IPS-NIHi7 (cell line): Measurements from ENCODE around the gene STARD7.
"Not testable (repeated sequence)": the region's sequence is repeated elsewhere in the genome, so short reads cannot be mapped to it uniquely, and the experiment has no call there.

Experiments used
- DNase-seq: peaks from one replicate; pipeline ENCODE4 v3.0.0; 2012; ENCODE audit warnings: mixed read lengths; ENCODE audit errors: extremely low spot score

The STARD7 gene

GRCh38 chr2:96233880-96234316 is 25.3 kb upstream of the STARD7 start:
- DNase-seq: no peak

- no peak for DNase-seq
Observed at GRCh38 chr2:96233436-96233835, 24.8 kb upstream of the STARD7 start.

GRCh38 chr2:96231316-96231715 is 22.7 kb upstream of the STARD7 start:
- DNase-seq: no peak

- DNase-seq: no peak
Observed at GRCh38 chr2:96225016-96225533, 16.4 kb upstream of the STARD7 start.

- DNase-seq: not testable (repeated sequence)
Observed at GRCh38 chr2:96221106-96221505, 12.5 kb upstream of the STARD7 start.

- DNase-seq: not testable (repeated sequence)
Observed at GRCh38 chr2:96219959-96220358, 11.3 kb upstream of the STARD7 start.

GRCh38 chr2:96218508-96219131 is 10.0 kb upstream of the STARD7 start:
- DNase-seq: no peak

- no peak for DNase-seq
Observed at GRCh38 chr2:96214554-96214953, 5.9 kb upstream of the STARD7 start.

GRCh38 chr2:96213379-96213778 is 4.8 kb upstream of the STARD7 start:
- DNase-seq: peak; percentile 33

- no peak for DNase-seq
Observed at GRCh38 chr2:96212339-96212738, 3.7 kb upstream of the STARD7 start.

- no peak for DNase-seq
Observed at GRCh38 chr2:96209729-96210085, 1.1 kb upstream of the STARD7 start.

GRCh38 chr2:96209011-96209728 is 543 bp upstream of the STARD7 start:
- DNase-seq: no peak

- DNase-seq: no peak
Observed at GRCh38 chr2:96207774-96208142, 869 bp downstream of the STARD7 start.

GRCh38 chr2:96207073-96207773 is 1.4 kb downstream of the STARD7 start:
- DNase-seq: no peak

- no peak for DNase-seq
Observed at GRCh38 chr2:96205888-96206287, 2.7 kb downstream of the STARD7 start.

- DNase-seq: no peak
Observed at GRCh38 chr2:96204836-96205624, 3.6 kb downstream of the STARD7 start.

GRCh38 chr2:96203130-96204028 is 5.2 kb downstream of the STARD7 start:
- DNase-seq: no peak

- DNase-seq: no peak
Observed at GRCh38 chr2:96202152-96202854, 6.3 kb downstream of the STARD7 start.

- no peak for DNase-seq
Observed at GRCh38 chr2:96201338-96201737, 7.3 kb downstream of the STARD7 start.

- DNase-seq: no peak
Observed at GRCh38 chr2:96198921-96199320, 9.7 kb downstream of the STARD7 start.
